ENCODE measurements around the gene LHX6. TPM values are rescaled to one million over a fixed set of nuclear protein-coding genes. Genes with fewer than 3 reads are reported as not detected.

LHX6 gene
- total RNA-seq, 1 experiment from 2014 or later = 1.5 TPM

DNA sequence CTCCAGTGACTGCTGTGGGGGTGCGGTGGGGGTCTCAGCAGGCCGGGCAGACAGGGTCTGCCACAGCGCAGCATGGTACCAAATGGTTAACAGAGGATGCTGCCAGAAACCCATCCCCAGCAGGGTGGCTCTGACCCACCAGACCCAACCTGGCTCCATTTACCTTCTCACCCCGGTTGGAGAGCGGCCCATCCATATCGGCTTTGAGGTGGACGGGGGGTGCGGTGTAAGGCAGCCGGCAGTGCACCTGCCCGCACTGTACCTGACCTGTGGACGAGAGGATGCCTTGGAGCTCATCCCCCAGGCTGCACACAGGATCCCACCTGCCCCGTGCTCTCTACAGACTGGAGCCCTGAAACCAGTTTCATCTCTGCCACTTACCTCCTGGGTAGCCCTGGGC lies 19.3 kb downstream of the LHX6 start (continued):
- TF ChIP-seq, protein P1, sequence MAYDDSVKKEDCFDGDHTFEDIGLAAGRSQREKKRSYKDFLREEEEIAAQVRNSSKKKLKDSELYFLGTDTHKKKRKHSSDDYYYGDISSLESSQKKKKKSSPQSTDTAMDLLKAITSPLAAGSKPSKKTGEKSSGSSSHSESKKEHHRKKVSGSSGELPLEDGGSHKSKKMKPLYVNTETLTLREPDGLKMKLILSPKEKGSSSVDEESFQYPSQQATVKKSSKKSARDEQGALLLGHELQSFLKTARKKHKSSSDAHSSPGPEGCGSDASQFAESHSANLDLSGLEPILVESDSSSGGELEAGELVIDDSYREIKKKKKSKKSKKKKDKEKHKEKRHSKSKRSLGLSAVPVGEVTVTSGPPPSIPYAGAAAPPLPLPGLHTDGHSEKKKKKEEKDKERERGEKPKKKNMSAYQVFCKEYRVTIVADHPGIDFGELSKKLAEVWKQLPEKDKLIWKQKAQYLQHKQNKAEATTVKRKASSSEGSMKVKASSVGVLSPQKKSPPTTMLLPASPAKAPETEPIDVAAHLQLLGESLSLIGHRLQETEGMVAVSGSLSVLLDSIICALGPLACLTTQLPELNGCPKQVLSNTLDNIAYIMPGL (CRISPR knock-in tag; IDR thresholded peaks at IDR 0.05) = no peak
- no peak for TF ChIP-seq ZNF121 (CRISPR knock-in tag; IDR thresholded peaks at IDR 0.05)
- no peak for TF ChIP-seq ZNF671 (CRISPR knock-in tag; IDR thresholded peaks at IDR 0.05)
- TF ChIP-seq MXD4 (CRISPR knock-in tag; IDR thresholded peaks at IDR 0.05; ENCODE audit: borderline replicate concordance) = no peak
- no peak for TF ChIP-seq NR3C1 (CRISPR knock-in tag; conservative IDR thresholded peaks at IDR 0.05; ENCODE audit: low read depth)
- TF ChIP-seq NFYB (CRISPR knock-in tag; conservative IDR thresholded peaks at IDR 0.05; ENCODE audit: low read depth) = no peak
- no peak for TF ChIP-seq SOX15 (CRISPR knock-in tag; IDR thresholded peaks at IDR 0.05)
- no peak for TF ChIP-seq MYBL2 (CRISPR knock-in tag; IDR thresholded peaks at IDR 0.05)

DNA sequence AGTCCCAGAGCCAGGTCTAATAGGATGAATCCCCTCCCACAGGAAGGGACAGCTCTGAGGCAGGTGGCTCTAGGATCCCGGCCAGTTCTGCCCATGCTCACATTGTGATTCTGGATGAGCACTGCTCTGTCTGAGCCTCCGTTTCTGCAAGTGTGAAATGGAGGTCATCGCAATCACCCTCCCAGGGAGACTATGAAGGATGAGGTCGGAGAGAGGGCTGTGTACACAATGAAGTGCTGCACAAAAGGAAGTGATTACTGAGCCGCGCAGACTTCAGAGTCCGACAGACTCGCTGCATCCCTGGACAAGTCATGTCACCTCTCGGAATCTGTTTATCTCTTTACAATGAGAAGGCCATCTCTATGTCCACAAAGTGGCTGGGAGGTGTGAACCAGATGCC lies 21.7 kb downstream of the LHX6 start:
- DNase-seq (ENCODE audit: low spot score) = no peak
- H3K4me3 Mint-ChIP-seq = no peak overlapping the region
- ChIA-PET CTCF (interaction anchor here (0.9 to 1.8 kb wide), 4 partner anchors 15 to 108 kb away, joined by 3 to 6 read pairs (median 4); no protein-coding TSS in a partner anchor), POLR2A (interaction anchor here (0.9 kb wide), 1 partner anchor 58 kb away, joined by 4 read pairs; the partner anchor contains the start of genes MRRF and RBM18)
- H3K36me3 Mint-ChIP-seq = no peaks in the 10 kb centered on the region
- TF ChIP-seq FOXK1 (CRISPR knock-in tag; IDR thresholded peaks at IDR 0.05) (no peak), CREM (CRISPR knock-in tag; IDR thresholded peaks at IDR 0.05) (no peak), TP53 (CRISPR knock-in tag; IDR thresholded peaks at IDR 0.05) (no peak), NR1H2 (CRISPR knock-in tag; IDR thresholded peaks at IDR 0.05) (no peak), ETV6 (CRISPR knock-in tag; IDR thresholded peaks at IDR 0.05) (no peak), SMAD4 (CRISPR knock-in tag; IDR thresholded peaks at IDR 0.05) (no peak), GABPB1 (CRISPR knock-in tag; IDR thresholded peaks at IDR 0.05) (no peak), JUN (CRISPR knock-in tag; IDR thresholded peaks at IDR 0.05) (no peak), ZNF423 (CRISPR knock-in tag; IDR thresholded peaks at IDR 0.05) (no peak), NFYB (CRISPR knock-in tag; conservative IDR thresholded peaks at IDR 0.05; ENCODE audit: low read depth) (no peak), HMGA2 (CRISPR knock-in tag; IDR thresholded peaks at IDR 0.05) (no peak), ATF1 (CRISPR knock-in tag; IDR thresholded peaks at IDR 0.05) (no peak)
- TF ChIP-seq, protein P2, sequence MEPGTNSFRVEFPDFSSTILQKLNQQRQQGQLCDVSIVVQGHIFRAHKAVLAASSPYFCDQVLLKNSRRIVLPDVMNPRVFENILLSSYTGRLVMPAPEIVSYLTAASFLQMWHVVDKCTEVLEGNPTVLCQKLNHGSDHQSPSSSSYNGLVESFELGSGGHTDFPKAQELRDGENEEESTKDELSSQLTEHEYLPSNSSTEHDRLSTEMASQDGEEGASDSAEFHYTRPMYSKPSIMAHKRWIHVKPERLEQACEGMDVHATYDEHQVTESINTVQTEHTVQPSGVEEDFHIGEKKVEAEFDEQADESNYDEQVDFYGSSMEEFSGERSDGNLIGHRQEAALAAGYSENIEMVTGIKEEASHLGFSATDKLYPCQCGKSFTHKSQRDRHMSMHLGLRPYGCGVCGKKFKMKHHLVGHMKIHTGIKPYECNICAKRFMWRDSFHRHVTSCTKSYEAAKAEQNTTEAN (CRISPR knock-in tag; IDR thresholded peaks at IDR 0.05) = no peak
- TF ChIP-seq, protein P3, sequence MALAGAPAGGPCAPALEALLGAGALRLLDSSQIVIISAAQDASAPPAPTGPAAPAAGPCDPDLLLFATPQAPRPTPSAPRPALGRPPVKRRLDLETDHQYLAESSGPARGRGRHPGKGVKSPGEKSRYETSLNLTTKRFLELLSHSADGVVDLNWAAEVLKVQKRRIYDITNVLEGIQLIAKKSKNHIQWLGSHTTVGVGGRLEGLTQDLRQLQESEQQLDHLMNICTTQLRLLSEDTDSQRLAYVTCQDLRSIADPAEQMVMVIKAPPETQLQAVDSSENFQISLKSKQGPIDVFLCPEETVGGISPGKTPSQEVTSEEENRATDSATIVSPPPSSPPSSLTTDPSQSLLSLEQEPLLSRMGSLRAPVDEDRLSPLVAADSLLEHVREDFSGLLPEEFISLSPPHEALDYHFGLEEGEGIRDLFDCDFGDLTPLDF (CRISPR knock-in tag; IDR thresholded peaks at IDR 0.05) = no peak
- TF ChIP-seq, protein P4, sequence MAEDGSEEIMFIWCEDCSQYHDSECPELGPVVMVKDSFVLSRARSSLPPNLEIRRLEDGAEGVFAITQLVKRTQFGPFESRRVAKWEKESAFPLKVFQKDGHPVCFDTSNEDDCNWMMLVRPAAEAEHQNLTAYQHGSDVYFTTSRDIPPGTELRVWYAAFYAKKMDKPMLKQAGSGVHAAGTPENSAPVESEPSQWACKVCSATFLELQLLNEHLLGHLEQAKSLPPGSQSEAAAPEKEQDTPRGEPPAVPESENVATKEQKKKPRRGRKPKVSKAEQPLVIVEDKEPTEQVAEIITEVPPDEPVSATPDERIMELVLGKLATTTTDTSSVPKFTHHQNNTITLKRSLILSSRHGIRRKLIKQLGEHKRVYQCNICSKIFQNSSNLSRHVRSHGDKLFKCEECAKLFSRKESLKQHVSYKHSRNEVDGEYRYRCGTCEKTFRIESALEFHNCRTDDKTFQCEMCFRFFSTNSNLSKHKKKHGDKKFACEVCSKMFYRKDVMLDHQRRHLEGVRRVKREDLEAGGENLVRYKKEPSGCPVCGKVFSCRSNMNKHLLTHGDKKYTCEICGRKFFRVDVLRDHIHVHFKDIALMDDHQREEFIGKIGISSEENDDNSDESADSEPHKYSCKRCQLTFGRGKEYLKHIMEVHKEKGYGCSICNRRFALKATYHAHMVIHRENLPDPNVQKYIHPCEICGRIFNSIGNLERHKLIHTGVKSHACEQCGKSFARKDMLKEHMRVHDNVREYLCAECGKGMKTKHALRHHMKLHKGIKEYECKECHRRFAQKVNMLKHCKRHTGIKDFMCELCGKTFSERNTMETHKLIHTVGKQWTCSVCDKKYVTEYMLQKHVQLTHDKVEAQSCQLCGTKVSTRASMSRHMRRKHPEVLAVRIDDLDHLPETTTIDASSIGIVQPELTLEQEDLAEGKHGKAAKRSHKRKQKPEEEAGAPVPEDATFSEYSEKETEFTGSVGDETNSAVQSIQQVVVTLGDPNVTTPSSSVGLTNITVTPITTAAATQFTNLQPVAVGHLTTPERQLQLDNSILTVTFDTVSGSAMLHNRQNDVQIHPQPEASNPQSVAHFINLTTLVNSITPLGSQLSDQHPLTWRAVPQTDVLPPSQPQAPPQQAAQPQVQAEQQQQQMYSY (CRISPR knock-in tag; IDR thresholded peaks at IDR 0.05) = no peak
- H3K4me1 Mint-ChIP-seq = peaks cover 16% of the 10 kb centered on the region
- no peak for ATAC-seq
- H3K27me3 Mint-ChIP-seq (ENCODE audit: low read depth) = peaks cover 25% of the 10 kb centered on the region
- no peaks in the 10 kb centered on the region for H3K9me3 Mint-ChIP-seq
- peak overlapping the region; percentile 7; the same call in 1 of the 2 replicates for H3K27ac Mint-ChIP-seq

Measured in WTC11 (cell line).